ENCODE data around the gene PLET1. TPM values are rescaled to one million over a fixed set of nuclear protein-coding genes. Genes with fewer than 3 reads are reported as not detected.
"Not testable (repeated sequence)": the region's sequence is repeated elsewhere in the genome, so short reads cannot be mapped to it uniquely, and the experiment has no call there.

PLET1 gene
- total RNA-seq, 1 experiment from 2014 or later, result not detected

DNA sequence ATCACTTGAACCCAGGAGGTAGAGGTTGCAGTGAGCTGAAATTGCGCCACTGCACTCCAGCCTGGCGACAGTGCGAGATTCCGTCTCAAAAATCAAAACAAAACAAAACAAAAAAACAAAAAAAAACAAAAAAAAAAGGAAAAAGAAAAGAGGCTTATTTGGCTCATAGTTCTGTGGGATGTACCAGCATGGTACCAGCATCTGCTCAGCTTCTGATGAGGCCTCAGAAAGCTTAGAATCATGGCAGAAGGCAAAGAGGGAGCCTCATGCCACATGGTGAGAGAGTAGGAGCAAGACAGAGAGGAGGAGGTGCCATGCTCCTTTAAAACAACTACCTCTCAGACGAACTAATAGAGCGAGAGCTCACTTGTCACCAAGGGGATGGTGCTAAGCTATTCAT, 45.0 kb downstream of the PLET1 start:
- DNase-seq (ENCODE audit: extremely low read depth, low read depth), result no peak

DNA sequence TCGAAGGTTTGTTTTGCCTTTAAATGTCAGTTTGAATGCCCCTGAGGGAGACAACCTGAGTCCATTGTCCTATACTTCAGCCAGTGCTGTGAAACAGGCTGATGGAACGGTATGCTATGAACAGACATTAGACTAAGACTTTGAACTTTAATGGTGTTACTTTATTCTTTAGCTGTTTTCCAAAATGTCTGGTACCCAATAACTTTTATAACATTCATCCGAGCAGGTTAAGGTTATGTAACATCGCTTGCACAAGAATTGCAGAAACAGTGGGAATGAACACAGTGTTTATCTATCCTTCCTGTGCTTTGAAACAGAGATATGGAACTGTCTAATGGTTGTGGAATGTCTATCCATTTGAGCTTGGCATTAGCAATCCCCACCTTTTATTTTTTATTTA, 46.9 kb downstream of the PLET1 start:
- no peak for DNase-seq (ENCODE audit: extremely low read depth, low read depth)

DNA sequence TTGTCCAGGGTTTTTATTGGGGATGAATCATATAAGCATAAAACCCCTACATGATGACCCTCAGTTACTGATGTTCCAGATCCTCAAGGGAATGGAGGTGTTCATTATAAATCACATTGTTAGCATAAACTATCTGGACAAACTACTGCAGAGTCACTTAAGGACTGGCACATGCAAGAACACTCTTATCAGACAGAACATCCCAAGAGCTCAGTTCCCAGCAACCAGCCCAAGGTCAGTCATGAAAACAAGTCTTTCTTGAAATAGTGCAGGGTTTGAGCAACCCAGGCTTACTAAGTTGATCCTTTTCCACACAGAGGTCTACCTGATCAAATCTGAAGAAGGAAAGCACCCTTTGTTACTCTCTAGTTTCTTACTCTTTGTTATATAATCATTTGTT, 48.0 kb downstream of the PLET1 start:
- no peak for DNase-seq (ENCODE audit: extremely low read depth, low read depth)

DNA sequence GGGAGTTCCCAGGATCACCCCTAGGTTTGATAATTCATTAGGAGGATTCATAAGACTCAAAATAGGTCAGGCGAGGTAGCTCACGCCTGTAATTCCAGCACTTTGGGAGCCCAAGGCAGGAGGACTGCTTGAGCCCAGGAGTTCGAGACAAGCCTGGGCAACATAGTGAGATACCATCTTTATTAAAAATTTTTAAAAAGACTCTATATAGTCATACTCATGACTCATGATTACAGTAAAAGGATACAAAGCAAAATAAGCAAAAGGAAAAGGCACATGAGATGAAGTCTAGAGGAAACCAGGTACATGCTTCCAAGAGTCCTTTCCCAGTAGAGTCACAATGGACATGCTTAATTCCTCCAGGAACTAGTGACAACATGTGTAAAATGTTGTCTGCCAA, 48.4 kb downstream of the PLET1 start:
- DNase-seq (ENCODE audit: extremely low read depth, low read depth), result no peak

DNA sequence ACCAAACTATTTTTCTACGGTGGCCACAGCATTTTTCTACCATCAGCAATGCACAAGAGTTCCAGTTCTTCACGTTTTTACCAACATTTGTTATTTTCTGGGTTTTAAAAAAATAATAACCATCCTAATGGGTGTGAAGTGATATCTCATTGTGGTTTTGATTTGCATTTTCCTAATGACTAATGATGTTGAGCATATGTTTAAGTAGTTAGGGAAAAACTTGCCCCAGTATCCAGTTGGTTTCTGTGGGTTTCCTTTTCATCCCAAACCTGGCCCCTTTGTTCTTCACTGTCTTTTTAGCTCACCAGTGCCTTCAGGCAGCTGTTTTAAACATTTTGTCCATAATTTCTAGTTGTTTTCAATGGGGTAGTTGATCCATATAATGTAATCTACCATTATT, 49.1 kb downstream of the PLET1 start:
- no peak for DNase-seq (ENCODE audit: extremely low read depth, low read depth)

DNA sequence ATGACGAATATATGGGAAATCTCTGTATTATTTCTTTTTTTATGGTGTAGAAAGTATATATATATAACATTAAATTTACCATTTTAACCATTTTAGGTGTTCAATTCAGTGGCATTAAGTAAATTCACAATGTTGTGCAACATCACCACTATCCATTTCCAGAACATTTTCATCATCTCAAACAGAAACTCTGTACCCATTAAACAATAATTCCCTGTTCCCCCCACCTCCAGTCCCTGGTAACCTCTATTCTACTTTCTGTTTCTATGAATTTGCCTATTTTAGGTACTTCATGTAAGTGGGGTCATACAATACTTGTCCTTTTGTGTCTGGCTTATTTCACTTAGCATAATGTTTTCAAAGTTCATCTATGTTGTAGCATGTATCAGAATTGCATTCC, 49.8 kb downstream of the PLET1 start:
- no peak for DNase-seq (ENCODE audit: extremely low read depth, low read depth)

DNA sequence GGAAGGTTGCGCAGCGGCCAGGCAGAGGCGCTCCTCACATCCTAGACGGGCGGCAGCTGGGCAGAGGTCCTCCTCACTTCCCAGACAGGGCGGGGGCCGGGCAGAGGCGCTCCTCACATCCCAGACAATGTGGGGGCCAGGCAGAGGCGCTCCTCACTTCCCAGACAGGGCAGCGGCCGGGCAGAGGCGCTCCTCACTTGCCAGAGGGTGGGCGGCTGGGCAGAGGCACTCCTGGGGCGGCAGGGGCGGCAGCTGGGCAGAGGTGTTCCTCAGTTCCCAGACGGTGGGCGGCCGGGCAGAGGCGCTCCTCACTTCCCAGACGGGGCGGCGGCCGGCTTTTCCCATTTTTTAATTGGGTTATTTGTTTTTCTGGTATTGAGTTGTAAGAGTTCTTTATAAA, 54.6 kb downstream of the PLET1 start:
- DNase-seq (ENCODE audit: extremely low read depth, low read depth), result no peak

DNA sequence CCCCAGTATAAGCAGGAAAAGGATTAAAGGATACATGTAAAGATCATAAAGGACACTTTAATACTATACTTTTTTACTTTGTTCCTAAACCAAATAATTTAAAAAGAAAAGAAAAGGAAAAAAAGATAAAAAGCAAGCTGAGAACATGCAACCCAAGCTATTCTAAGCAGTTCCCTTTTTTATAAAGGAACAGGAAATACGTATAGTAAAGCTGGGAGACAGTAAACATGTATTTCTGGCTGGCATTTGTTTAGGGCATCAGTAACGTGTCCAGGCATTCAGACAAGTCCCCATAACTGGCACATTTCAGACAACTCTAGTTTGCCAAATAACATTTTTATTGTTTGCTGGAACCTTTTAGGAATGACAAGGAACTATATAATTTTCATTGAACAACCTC, 60.4 kb downstream of the PLET1 start:
- DNase-seq (ENCODE audit: extremely low read depth, low read depth), result no peak

DNA sequence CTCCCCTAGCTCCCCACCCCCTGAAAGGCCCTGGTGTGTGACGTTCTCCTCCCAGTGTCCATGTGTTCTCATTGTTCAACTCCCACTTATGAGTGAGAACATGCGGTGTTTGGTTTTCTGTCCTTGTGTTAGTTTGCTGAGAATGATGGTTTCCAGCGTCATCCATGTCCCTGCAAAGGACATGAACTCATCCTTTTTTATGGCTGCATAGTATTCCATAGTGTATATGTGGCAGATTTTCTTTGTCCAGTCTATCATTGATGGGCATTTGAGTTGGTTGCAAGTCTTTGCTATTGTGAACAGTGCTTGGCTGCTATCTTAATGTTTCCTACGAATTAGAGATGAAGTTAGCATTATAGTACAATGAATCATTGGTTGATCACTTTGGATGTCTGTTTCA, 61.6 kb downstream of the PLET1 start:
- DNase-seq (ENCODE audit: extremely low read depth, low read depth), result not testable (repeated sequence)

Small RNAs within 50 kb of the gene (small RNA-seq; reads per million reads assigned to genes)
- gene MRPS36P4, result 0 reads per million in 2 experiments

Other genes starting within 250 kb of the PLET1 start
- 57.8 and 59.1 TPM in 2 replicates for gene DLAT, start 235.5 kb downstream of the PLET1 start, total RNA-seq (2014; rRNA removed; shearing (Covaris generic))
- gene PIH1D2, start 186.8 kb downstream of the PLET1 start, total RNA-seq (2014; rRNA removed; shearing (Covaris generic)), result 1.8 and 2.8 TPM in 2 replicates
- 19.5 and 20.3 TPM in 2 replicates for gene NKAPD1, start 186.6 kb downstream of the PLET1 start, total RNA-seq (2014; rRNA removed; shearing (Covaris generic))
- 63.3 and 69.5 TPM in 2 replicates for gene TIMM8B, start 174.1 kb downstream of the PLET1 start, total RNA-seq (2014; rRNA removed; shearing (Covaris generic))
- 143 and 152 TPM in 2 replicates for gene SDHD, start 174.0 kb downstream of the PLET1 start, total RNA-seq (2014; rRNA removed; shearing (Covaris generic))
- gene IL18, start 96.8 kb downstream of the PLET1 start, total RNA-seq (2014; rRNA removed; shearing (Covaris generic)), result 4.2 and 6.0 TPM in 2 replicates
- gene TEX12, start 93.5 kb downstream of the PLET1 start, total RNA-seq (2014; rRNA removed; shearing (Covaris generic)), result 0.10 TPM in 1 of 2 replicates, not detected in the other
- gene BCO2, start 85.3 kb downstream of the PLET1 start, total RNA-seq (2014; rRNA removed; shearing (Covaris generic)), result 0.50 and 1.0 TPM in 2 replicates
- 73.7 and 86.2 TPM in 2 replicates for gene PTS, start 34.4 kb downstream of the PLET1 start, total RNA-seq (2014; rRNA removed; shearing (Covaris generic))

All from NCI-H460 (cell line).